Esophagus squamous epithelium (tissue), 5 donors: ENCODE results near the gene OR8S1. TPM values are rescaled to one million over a fixed set of nuclear protein-coding genes. Genes with fewer than 3 reads are reported as not detected.
A peak's percentile ranks its signal among the peaks of the same experiment; 100 is the strongest.
"Not testable (repeated sequence)": the region's sequence is repeated elsewhere in the genome, so short reads cannot be mapped to it uniquely, and the experiment has no call there.

ENCODE experiments used
- DNase-seq: peaks from one replicate; lab custom pipeline; 2025; lab: John Stamatoyannopoulos, UW
- H3K27ac ChIP-seq, 4 donors: fragments of 200-600 bp; sonication (generic); one replicate each; pipeline ENCODE4 v1.5.1; 2016 to 2019; ENCODE audit warnings: mild to moderate bottlenecking in 1 of 4
- H3K27me3 ChIP-seq, 4 donors: fragments of 200-600 bp; sonication (generic); 1 replicate in 3 of 4; 2 replicates in 1 of 4; pipeline versions ENCODE4 v1.5.1 to v1.6.0; 2017 to 2021; ENCODE audit warnings: antibody characterized with exemption in 1 of 4
- H3K36me3 ChIP-seq, 3 donors: fragments of 200-600 bp; sonication (generic); one replicate each; pipeline ENCODE4 v1.5.1; 2016 to 2019
- H3K4me1 ChIP-seq, 3 donors: fragments of 200-600 bp; sonication (generic); one replicate each; pipeline ENCODE4 v1.5.1; 2017 to 2019
- H3K4me3 ChIP-seq, 4 donors: fragments of 200-600 bp; sonication (generic); 1 replicate in 3 of 4; 2 replicates in 1 of 4; pipeline ENCODE4 v1.5.1; 2016 to 2019; ENCODE audit warnings: mild to moderate bottlenecking in 2 of 4, moderate library complexity in 1 of 4
- H3K9me3 ChIP-seq, 3 donors: fragments of 200-600 bp; sonication (generic); one replicate each; pipeline ENCODE4 v1.5.1; 2016 to 2019
- POLR2A ChIP-seq, 4 donors: fragments of 450-650 bp; IDR thresholded peaks; one replicate each; pipeline ENCODE4 v1.6.1; 2017; ENCODE audit warnings: antibody characterized with exemption in 4 of 4, mild to moderate bottlenecking in 4 of 4, moderate library complexity in 3 of 4
- WGBS, 2 donors: methylation state at CpG; one replicate each; pipeline ENCODE4 v1.1.5; 2018; 5-methylcytosine and 5-hydroxymethylcytosine counted together
- intact Hi-C: fragments of 100-400 bp; cut with DNase I; formaldehyde crosslinking; loops from one replicate; pipeline ENCODE4 v1.15.0; 2022
- total RNA-seq, 4 donors: library from RNA; depleted of rRNA; stranded (reverse); fragments of >200 nt; gene quantifications; one replicate each; pipeline ENCODE4 v1.1.0, GENCODE V29; 2016
- TF ChIP-seq, protein P1 (sequence below), 6 experiments: fragments of 450-650 bp in 4 of 6; fragments of 200-600 bp in 2 of 6; sonication (generic) in 2 of 6; IDR thresholded peaks; one replicate each; pipeline ENCODE4 v1.5.1; 2016 to 2019; ENCODE audit warnings: antibody characterized with exemption in 6 of 6, mild to moderate bottlenecking in 4 of 6, moderate library complexity in 4 of 6
- donor health status: DM: yes; HTN: yes; CAD: no.

Gene OR8S1
- total RNA-seq, 4 donors from 2014 or later: not detected

DNA sequence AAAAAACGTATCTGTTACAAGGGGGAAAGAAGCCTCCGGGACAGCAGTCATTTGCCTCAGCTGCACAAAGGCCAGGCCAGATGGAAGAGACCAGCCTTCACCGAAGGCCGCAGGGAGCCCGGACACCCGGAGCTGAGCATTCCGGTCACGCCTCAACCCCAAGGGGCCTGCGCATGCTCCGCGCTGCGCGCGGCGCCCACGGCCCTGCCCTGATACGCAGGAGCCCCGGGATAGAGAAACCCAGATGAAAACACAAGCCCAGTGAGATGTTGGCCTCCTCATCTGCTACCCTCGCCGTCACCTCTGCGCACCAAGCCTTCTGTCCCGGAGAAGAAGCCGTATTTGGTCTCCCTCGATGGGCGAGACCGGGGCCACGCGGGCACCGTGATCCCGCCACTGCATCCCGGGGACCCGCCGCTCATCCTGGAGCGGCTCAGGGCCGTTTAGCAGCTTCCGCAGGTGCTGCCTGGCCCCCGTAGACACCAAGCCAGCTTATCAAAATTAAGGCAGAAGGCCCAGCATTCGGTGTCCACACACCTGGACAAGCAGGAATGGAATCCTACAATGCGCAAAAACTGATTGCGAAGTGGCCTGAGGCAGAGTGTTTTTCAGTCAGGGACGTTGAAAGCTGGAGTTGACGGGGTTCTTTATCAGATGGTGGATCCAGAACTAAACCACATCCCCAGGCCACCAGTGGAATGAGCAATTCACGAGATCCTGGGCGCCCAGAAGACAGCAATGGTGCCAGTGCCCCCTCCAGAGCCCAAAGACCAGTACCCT, 2.6 kb downstream of the OR8S1 start:
- intact Hi-C loops: no loop called here
- Histone ChIP-seq H3K27ac (no peak overlapping the region), H3K4me3 (no peak overlapping the region), H3K27me3 (no peaks in the 10 kb centered on the region), H3K4me1 (no peaks in the 10 kb centered on the region), H3K9me3 (no peaks in the 10 kb centered on the region), H3K36me3 (no peaks in the 10 kb centered on the region)
- 84 to 89% methylated on average over 8 to 14 of the region's 44 CpGs for WGBS, 2 donors
- TF ChIP-seq POLR2A (IDR thresholded peaks at IDR 0.05): no peak
- TF ChIP-seq, protein P1, sequence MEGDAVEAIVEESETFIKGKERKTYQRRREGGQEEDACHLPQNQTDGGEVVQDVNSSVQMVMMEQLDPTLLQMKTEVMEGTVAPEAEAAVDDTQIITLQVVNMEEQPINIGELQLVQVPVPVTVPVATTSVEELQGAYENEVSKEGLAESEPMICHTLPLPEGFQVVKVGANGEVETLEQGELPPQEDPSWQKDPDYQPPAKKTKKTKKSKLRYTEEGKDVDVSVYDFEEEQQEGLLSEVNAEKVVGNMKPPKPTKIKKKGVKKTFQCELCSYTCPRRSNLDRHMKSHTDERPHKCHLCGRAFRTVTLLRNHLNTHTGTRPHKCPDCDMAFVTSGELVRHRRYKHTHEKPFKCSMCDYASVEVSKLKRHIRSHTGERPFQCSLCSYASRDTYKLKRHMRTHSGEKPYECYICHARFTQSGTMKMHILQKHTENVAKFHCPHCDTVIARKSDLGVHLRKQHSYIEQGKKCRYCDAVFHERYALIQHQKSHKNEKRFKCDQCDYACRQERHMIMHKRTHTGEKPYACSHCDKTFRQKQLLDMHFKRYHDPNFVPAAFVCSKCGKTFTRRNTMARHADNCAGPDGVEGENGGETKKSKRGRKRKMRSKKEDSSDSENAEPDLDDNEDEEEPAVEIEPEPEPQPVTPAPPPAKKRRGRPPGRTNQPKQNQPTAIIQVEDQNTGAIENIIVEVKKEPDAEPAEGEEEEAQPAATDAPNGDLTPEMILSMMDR (IDR thresholded peaks at IDR 0.05): no peak
- no peak for DNase-seq

DNA sequence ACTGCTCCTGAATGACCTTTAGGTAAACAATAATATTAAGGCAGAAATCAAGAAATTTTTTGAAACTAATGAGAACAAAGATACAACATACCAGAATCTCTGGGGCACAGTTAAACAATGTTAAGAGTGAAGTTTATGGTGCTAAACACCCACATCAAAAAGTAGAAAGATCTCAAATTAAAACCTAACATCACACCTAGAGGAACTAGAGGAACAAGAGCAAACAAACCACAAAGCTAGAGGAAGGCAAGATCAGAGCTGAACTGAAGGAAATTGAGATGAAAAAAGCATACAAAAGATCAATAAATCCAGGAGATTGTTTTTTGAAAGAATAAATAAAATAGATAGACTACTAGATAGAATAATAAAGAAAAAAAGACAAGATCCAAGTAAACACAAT, 7.2 kb downstream of the OR8S1 start:
- intact Hi-C loops: no loop called here
- no peak overlapping the region for H3K27ac ChIP-seq
- TF ChIP-seq, protein P1 (IDR thresholded peaks at IDR 0.05): no peak
- TF ChIP-seq POLR2A (IDR thresholded peaks at IDR 0.05): no peak

DNA sequence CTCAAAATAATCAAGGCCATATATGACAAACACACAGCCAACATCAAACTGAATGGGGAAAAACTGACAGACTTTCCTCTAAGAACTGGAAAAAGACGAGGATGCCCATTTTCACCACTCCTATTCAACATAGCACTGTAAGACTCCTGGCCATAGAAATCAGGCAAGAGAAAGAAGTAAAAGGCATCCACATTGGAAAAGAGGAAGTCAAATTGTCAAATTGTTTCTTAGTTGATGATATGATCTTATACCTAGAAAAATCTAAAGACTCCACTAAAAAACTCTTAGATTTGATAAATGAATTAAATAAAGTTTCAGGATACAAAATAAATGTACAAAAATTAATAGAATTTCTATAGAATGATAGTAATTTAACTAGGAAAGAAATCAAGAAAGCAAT, 11.2 kb downstream of the OR8S1 start:
- Histone ChIP-seq H3K36me3 (no peaks in the 10 kb centered on the region), H3K4me1 (no peaks in the 10 kb centered on the region), H3K4me3 (no peak overlapping the region), H3K9me3 (no peaks in the 10 kb centered on the region), H3K27me3 (no peaks in the 10 kb centered on the region), H3K27ac (no peak overlapping the region)
- intact Hi-C loops: no loop called here
- no peak for DNase-seq
- TF ChIP-seq POLR2A (IDR thresholded peaks at IDR 0.05): no peak
- TF ChIP-seq, protein P1 (IDR thresholded peaks at IDR 0.05): no peak
- WGBS, 2 donors: 81 to 85% methylated on average over 1 of the region's 1 CpG

More for the DNA sequence above, 7.2 kb downstream of the OR8S1 start:
- Histone ChIP-seq H3K9me3 (no peaks in the 10 kb centered on the region), H3K4me3 (no peak overlapping the region), H3K4me1 (no peaks in the 10 kb centered on the region), H3K36me3 (no peaks in the 10 kb centered on the region), H3K27me3 (no peaks in the 10 kb centered on the region)
- no peak for DNase-seq

DNA sequence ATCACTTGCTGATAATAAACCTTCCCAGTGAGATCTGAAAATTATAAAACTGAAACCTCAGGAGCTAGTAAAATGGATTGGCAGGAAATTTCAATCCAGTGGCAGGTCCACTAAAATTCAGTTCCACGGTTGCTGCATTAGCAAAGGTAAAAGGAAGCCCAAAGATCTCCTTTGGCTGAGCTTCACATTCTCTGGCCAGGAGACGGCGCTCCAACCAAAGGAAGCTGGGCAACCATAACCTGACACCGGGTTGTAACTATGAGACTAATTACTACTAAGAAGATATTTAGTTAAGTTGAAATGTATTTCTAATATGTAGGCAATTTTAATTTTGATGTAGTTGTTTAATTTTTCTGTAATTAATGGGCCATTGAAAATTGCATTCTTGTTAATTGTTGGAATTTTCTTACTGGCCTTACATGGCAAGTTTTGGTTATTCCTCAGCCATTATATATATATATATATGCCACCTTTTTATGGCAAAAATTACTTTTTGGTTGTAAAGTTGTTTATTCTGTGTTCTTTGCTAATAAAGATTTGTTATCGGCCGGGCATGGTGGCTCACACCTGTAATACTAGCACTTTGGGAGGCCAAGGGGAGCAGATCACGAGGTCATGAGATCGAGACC, 17.0 kb downstream of the OR8S1 start:
- peaks cover 0 to 3% (median 0%) of the 10 kb centered on the region in 4 donors for H3K27me3 ChIP-seq
- DNase-seq: no peak
- no peak overlapping the region for H3K27ac ChIP-seq
- no peak for TF ChIP-seq POLR2A (IDR thresholded peaks at IDR 0.05)
- TF ChIP-seq, protein P1 (IDR thresholded peaks at IDR 0.05): peak in 5 of 6 experiments; percentile 18 to 80 (median 62)
- 30 to 51% methylated on average over 6 to 8 of the region's 8 CpGs for WGBS, 2 donors
- no peaks in the 10 kb centered on the region for H3K9me3 ChIP-seq
- no peak overlapping the region for H3K4me3 ChIP-seq
- no peaks in the 10 kb centered on the region for H3K36me3 ChIP-seq
- no peaks in the 10 kb centered on the region for H3K4me1 ChIP-seq
- intact Hi-C loops: loop anchor here (10.0 kb wide), 1 partner anchor 82 kb away; no protein-coding TSS in a partner anchor

DNA sequence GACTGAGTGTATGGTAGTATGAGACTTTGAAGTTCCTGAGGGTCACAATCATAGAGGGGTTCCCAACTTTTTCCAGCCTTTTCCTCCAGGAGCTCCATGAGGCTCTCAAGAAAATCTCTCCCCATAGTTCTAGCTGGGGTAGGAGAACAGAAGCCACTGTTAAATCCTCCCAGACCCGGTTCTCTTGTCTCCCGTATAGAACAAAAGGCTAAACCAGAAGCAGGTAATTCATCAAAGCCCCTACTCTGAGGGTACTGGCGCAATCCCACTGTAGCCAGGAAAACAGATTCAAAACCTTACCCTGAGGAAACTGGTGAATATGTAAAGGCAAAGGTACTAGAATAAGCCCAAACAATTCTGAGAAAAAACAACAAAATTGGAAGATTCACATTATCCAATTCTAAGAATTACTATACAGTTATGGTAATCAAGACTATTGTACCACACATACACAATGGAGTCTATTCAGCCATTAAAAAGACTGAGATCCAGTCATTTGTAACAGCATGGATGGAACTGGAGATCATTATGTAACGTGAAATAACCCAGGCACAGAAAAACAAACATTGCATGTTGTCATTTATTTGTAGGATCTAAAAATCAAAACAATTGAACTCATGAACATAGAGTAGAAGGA, 20.5 kb downstream of the OR8S1 start:
- 51 to 59% methylated on average over 3 to 4 of the region's 4 CpGs for WGBS, 2 donors
- TF ChIP-seq, protein P1 (IDR thresholded peaks at IDR 0.05): no peak
- no peak for TF ChIP-seq POLR2A (IDR thresholded peaks at IDR 0.05)
- H3K4me3 ChIP-seq: no peak overlapping the region
- no peaks in the 10 kb centered on the region for H3K9me3 ChIP-seq
- H3K27me3 ChIP-seq: peaks cover 0 to 3% (median 0%) of the 10 kb centered on the region in 4 donors
- no peaks in the 10 kb centered on the region for H3K4me1 ChIP-seq
- intact Hi-C loops: loop anchor here (10.0 kb wide), 1 partner anchor 79 kb away; no protein-coding TSS in a partner anchor
- H3K36me3 ChIP-seq: no peaks in the 10 kb centered on the region
- no peak for DNase-seq
- H3K27ac ChIP-seq: no peak overlapping the region

DNA sequence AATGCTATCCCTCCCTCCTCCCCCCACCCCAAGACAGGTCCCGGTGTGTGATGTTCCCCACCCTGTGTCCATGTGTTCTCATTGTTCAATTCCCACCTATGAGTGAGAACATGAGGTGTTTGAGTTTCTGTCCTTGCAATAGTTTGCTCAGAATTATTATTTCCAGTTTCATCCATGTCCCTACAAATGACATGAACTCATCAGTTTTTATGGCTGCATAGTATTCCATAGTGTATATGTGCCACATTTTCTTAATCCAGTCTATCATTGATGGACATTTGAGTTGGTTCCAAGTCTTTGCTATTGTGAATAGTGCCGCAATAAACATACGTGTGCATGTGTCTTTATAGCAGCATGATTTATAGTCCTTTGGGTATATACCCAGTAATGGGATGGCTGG, 21.6 kb downstream of the OR8S1 start:
- H3K4me1 ChIP-seq, H3K27me3 ChIP-seq, H3K4me3 ChIP-seq, H3K36me3 ChIP-seq, H3K27ac ChIP-seq, DNase-seq, H3K9me3 ChIP-seq: not testable (repeated sequence)
- WGBS, 2 donors: 90 to 91% methylated on average over 2 to 3 of the region's 3 CpGs
- intact Hi-C loops: loop anchor here (10.0 kb wide), 1 partner anchor 78 kb away; no protein-coding TSS in a partner anchor

DNA sequence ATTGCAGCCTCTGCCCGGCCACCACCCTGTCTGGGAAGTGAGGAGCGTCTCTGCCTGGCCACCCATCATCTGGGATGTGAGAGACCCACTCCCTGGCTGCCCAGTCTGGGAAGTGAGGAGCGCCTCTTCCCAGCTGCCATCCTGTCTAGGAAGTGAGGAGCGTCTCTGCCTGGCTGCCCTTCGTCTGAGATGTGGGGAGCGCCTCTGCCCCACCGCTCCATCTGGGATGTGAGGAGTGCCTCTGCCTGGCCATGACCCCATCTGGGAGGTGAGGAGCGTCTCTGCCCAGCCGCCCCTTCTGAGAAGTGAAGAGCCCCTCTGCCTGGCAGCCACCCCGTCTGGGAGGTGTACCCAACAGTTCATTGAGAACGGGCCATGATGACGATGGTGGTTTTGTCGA, 26.2 kb downstream of the OR8S1 start:
- 80% methylated on average over 1 of the region's 13 CpGs; no CpG with 5 or more reads in 1 of the 2 donors for WGBS, 2 donors
- H3K4me3 ChIP-seq, intact Hi-C loops, H3K36me3 ChIP-seq, H3K27ac ChIP-seq, DNase-seq, H3K9me3 ChIP-seq, H3K27me3 ChIP-seq, H3K4me1 ChIP-seq: not testable (repeated sequence)
